Measurements from ENCODE around the gene NAV3. TPM values are rescaled to one million over a fixed set of nuclear protein-coding genes. Genes with fewer than 3 reads are reported as not detected.

Gene NAV3
- total RNA-seq, result 1 to 10 TPM; 1.3 to 1.5 TPM
- long read RNA-seq, partial matches to known transcripts, result 0 of 1 reads
- long read RNA-seq, other reads (novel, unspliced or antisense), result 1 of 1 reads

GRCh38 chr12:77830583-77831351 is at the start of gene NAV3:
Gene NAV3 (plus strand): TSS chr12:77830894. CDS start chr12:77831462, 568 bp downstream.
- ATAC-seq (no peak), DNase-seq (no peak)
- intact Hi-C loops (cut with DNase I, micrococcal nuclease), result no loop called here

- intact Hi-C loops (cut with DNase I, micrococcal nuclease), result no loop called here
- ATAC-seq, result no peak
- no peak for DNase-seq
Measured at GRCh38 chr12:77782034-77782433, 48.7 kb upstream of the NAV3 start.

- ATAC-seq (no peak), DNase-seq (no peak)
- intact Hi-C loops (cut with DNase I, micrococcal nuclease), result no loop called here
Measured at GRCh38 chr12:77782766-77783165, 47.9 kb upstream of the NAV3 start.

GRCh38 chr12:77785211-77785610 is 45.5 kb upstream of the NAV3 start:
- no peak for ATAC-seq
- no peak for DNase-seq
- intact Hi-C loops (cut with DNase I, micrococcal nuclease), result no loop called here

GRCh38 chr12:77786675-77787074 is 44.0 kb upstream of the NAV3 start:
- no peak for ATAC-seq
- intact Hi-C loops (cut with DNase I, micrococcal nuclease), result no loop called here
- DNase-seq, result no peak

GRCh38 chr12:77788231-77789168 is 42.2 kb upstream of the NAV3 start:
- ATAC-seq, result no peak
- intact Hi-C loops (cut with DNase I, micrococcal nuclease), result no loop called here
- no peak for DNase-seq

- ATAC-seq (no peak), DNase-seq (no peak)
- intact Hi-C loops (cut with DNase I, micrococcal nuclease), result no loop called here
Measured at GRCh38 chr12:77795699-77796098, 35.0 kb upstream of the NAV3 start.

GRCh38 chr12:77796775-77797174 is 33.9 kb upstream of the NAV3 start:
- DNase-seq (no peak), ATAC-seq (no peak)
- intact Hi-C loops (cut with DNase I, micrococcal nuclease), result no loop called here

- intact Hi-C loops (cut with DNase I, micrococcal nuclease), result no loop called here
- DNase-seq (no peak), ATAC-seq (no peak)
Measured at GRCh38 chr12:77800501-77800900, 30.2 kb upstream of the NAV3 start.

- ATAC-seq (no peak), DNase-seq (no peak)
- intact Hi-C loops (cut with DNase I, micrococcal nuclease), result no loop called here
Measured at GRCh38 chr12:77808534-77808933, 22.2 kb upstream of the NAV3 start.

GRCh38 chr12:77813558-77813957 is 17.1 kb upstream of the NAV3 start:
- intact Hi-C loops (cut with DNase I, micrococcal nuclease), result no loop called here
- DNase-seq (no peak), ATAC-seq (no peak)

- DNase-seq, result no peak
- intact Hi-C loops (cut with DNase I, micrococcal nuclease), result no loop called here
- ATAC-seq, result no peak
Measured at GRCh38 chr12:77814386-77814785, 16.3 kb upstream of the NAV3 start.

- ATAC-seq (no peak), DNase-seq (no peak)
- intact Hi-C loops (cut with DNase I, micrococcal nuclease), result no loop called here
Measured at GRCh38 chr12:77816196-77816595, 14.5 kb upstream of the NAV3 start.

GRCh38 chr12:77817276-77817675 is 13.4 kb upstream of the NAV3 start:
- no peak for DNase-seq
- ATAC-seq, result no peak
- intact Hi-C loops (cut with DNase I, micrococcal nuclease), result no loop called here

GRCh38 chr12:77818351-77818750 is 12.3 kb upstream of the NAV3 start:
- ATAC-seq (no peak), DNase-seq (no peak)
- intact Hi-C loops (cut with DNase I, micrococcal nuclease), result no loop called here

- ATAC-seq (no peak), DNase-seq (no peak)
- intact Hi-C loops (cut with DNase I, micrococcal nuclease), result no loop called here
Measured at GRCh38 chr12:77821699-77822203, 8.9 kb upstream of the NAV3 start.

- DNase-seq, result no peak
- intact Hi-C loops (cut with DNase I, micrococcal nuclease), result no loop called here
- no peak for ATAC-seq
Measured at GRCh38 chr12:77833329-77833728, 2.6 kb downstream of the NAV3 start.

GRCh38 chr12:77834618-77835017 is 3.9 kb downstream of the NAV3 start:
- intact Hi-C loops (cut with DNase I, micrococcal nuclease), result no loop called here
- no peak for DNase-seq
- no peak for ATAC-seq

GRCh38 chr12:77835969-77836368 is 5.3 kb downstream of the NAV3 start:
- DNase-seq (no peak), ATAC-seq (no peak)
- intact Hi-C loops (cut with DNase I, micrococcal nuclease), result no loop called here

- DNase-seq (no peak), ATAC-seq (no peak)
- intact Hi-C loops (cut with DNase I, micrococcal nuclease), result no loop called here
Measured at GRCh38 chr12:77837876-77838291, 7.2 kb downstream of the NAV3 start.
